Neural cell (in vitro differentiated cells): Measurements from ENCODE around the gene OLFML3.
A peak's percentile ranks its signal among the peaks of the same experiment; 100 is the strongest.

Source experiments
- CTCF ChIP-seq: fragments of 450-650 bp; IDR thresholded peaks from 2 replicates; pipeline ENCODE4 v1.5.1; 2014; ENCODE audit warnings: antibody characterized with exemption, mild to moderate bottlenecking, moderate library complexity; ENCODE audit not compliant: poor library complexity, severe bottlenecking
- EP300 ChIP-seq: fragments of 450-650 bp; conservative IDR thresholded peaks from 2 replicates; pipeline ENCODE4 v1.6.1; 2014; ENCODE audit warnings: antibody characterized with exemption, mild to moderate bottlenecking, moderate library complexity; ENCODE audit not compliant: poor library complexity, severe bottlenecking
- EZH2 ChIP-seq: fragments of 200-600, 300-800 bp; shearing (Covaris generic), sonication (generic); IDR thresholded peaks from 2 replicates; pipeline ENCODE4 v1.6.1; 2014; ENCODE audit warnings: antibody characterized with exemption, low read length, borderline replicate concordance, mild to moderate bottlenecking; ENCODE audit not compliant: insufficient read depth, poor library complexity, severe bottlenecking
- MXI1 ChIP-seq: fragments of 450-650 bp; conservative IDR thresholded peaks from 2 replicates; pipeline ENCODE4 v1.6.1; 2014; ENCODE audit warnings: antibody characterized with exemption, mild to moderate bottlenecking; ENCODE audit not compliant: poor library complexity, severe bottlenecking
- POLR2AphosphoS5 ChIP-seq: IDR thresholded peaks from 2 replicates; pipeline ENCODE4 v1.6.1; 2012
- RAD21 ChIP-seq: fragments of 450-650 bp; conservative IDR thresholded peaks from 2 replicates; pipeline ENCODE4 v1.6.1; 2014; ENCODE audit warnings: antibody characterized with exemption, mild to moderate bottlenecking, moderate library complexity
- REST ChIP-seq: IDR thresholded peaks from 2 replicates; pipeline ENCODE4 v1.6.1; 2012; ENCODE audit warnings: borderline replicate concordance
- SMC3 ChIP-seq: fragments of 450-650 bp; conservative IDR thresholded peaks from 2 replicates; pipeline ENCODE4 v1.6.1; 2014; ENCODE audit warnings: antibody characterized with exemption, mild to moderate bottlenecking, moderate library complexity; ENCODE audit not compliant: poor library complexity
- TAF1 ChIP-seq: IDR thresholded peaks from 2 replicates; pipeline ENCODE4 v1.6.1; 2012; ENCODE audit warnings: low read depth

- TF ChIP-seq TAF1 = no peak
- no peak for TF ChIP-seq EZH2
- no peak for TF ChIP-seq CTCF
- TF ChIP-seq RAD21 = no peak
- no peak for TF ChIP-seq REST
- TF ChIP-seq EP300 = no peak
- peak; percentile 10 for TF ChIP-seq MXI1
- no peak for TF ChIP-seq POLR2AphosphoS5
- no peak for TF ChIP-seq SMC3
These were observed 49.4 kb upstream of the OLFML3 start for GRCh38 chr1:113929750-113930498.
